Colonic mucosa (tissue), 4 donors: Measurements from ENCODE around the gene KCNB1. TPM values are rescaled to one million over a fixed set of nuclear protein-coding genes. Genes with fewer than 3 reads are reported as not detected.

Source experiments
- DNase-seq: peaks from one replicate; pipeline ENCODE4 v3.0.0-alpha.2; 2020
- H3K27ac ChIP-seq: fragments of 200-600 bp; one replicate; pipeline ENCODE4 v1.8.0; 2021
- H3K27me3 ChIP-seq: fragments of 200-600 bp; one replicate; pipeline ENCODE4 v1.8.0; 2021
- H3K36me3 ChIP-seq: fragments of 200-600 bp; one replicate; pipeline ENCODE4 v1.8.0; 2021
- H3K4me1 ChIP-seq: fragments of 200-600 bp; one replicate; pipeline ENCODE4 v1.8.0; 2021; ENCODE audit warnings: mild to moderate bottlenecking
- H3K4me3 ChIP-seq: fragments of 200-600 bp; one replicate; pipeline ENCODE4 v1.8.0; 2021
- H3K9ac ChIP-seq, 2 donors: one replicate each; pipeline ENCODE4 v1.7.0; 2013; ENCODE audit warnings: control low read depth in 2 of 2, low read depth in 2 of 2, low read length in 2 of 2
- H3K9me3 ChIP-seq: fragments of 200-600 bp; one replicate; pipeline ENCODE4 v1.8.0; 2021
- intact Hi-C: fragments of 100-400 bp; cut with DNase I; formaldehyde crosslinking; loops from one replicate; pipeline ENCODE4 v1.14.1; 2022
- total RNA-seq, 2 donors: library from RNA; stranded (reverse); fragmentation: NEBNext Ultra II Directional in 1 of 2; extraction: Animal tissue kit (Norgen Biotek cat#: 25700) in 1 of 2; gene quantifications; one replicate each; pipeline ENCODE4 v1.2.1, GENCODE V29; 2021
- TF ChIP-seq, protein P1 (sequence below): fragments of 200-600 bp; IDR thresholded peaks from one replicate; pipeline ENCODE4 v1.8.0; 2022; ENCODE audit warnings: antibody characterized with exemption, mild to moderate bottlenecking
- donor health status: healthy.
- donor health status: DM: no; HTN: no; CAD: no.
- donor health status: DM: no; HTN: no; CAD: no.

Gene KCNB1
- total RNA-seq, 2 donors from 2014 or later, result 0.37 to 1.9 TPM

DNA sequence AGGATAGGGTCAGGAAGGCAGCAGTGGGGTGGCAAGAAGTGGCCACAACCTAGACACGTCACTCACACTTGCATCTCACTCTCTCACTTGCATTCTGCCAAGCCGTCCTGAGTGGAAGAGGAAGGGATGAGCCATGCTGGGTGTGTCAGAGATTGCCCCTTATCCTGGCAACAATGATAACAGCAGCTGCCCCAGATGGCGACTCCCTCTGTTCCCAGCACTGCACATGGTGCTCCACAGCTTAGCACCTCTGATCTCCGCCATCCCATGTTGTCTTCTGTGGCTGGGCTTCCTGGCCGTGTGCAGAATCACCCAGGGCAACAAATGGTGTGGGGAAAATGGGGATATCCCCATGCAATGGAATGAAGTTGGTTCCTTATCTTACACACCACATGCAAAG is 11.1 kb downstream of the KCNB1 start:
- H3K36me3 ChIP-seq, result no peaks in the 10 kb centered on the region
- H3K27ac ChIP-seq, result no peak overlapping the region
- intact Hi-C loops, result no loop called here
- H3K9ac ChIP-seq, result no peak overlapping the region
- no peaks in the 10 kb centered on the region for H3K4me1 ChIP-seq
- TF ChIP-seq, protein P1, sequence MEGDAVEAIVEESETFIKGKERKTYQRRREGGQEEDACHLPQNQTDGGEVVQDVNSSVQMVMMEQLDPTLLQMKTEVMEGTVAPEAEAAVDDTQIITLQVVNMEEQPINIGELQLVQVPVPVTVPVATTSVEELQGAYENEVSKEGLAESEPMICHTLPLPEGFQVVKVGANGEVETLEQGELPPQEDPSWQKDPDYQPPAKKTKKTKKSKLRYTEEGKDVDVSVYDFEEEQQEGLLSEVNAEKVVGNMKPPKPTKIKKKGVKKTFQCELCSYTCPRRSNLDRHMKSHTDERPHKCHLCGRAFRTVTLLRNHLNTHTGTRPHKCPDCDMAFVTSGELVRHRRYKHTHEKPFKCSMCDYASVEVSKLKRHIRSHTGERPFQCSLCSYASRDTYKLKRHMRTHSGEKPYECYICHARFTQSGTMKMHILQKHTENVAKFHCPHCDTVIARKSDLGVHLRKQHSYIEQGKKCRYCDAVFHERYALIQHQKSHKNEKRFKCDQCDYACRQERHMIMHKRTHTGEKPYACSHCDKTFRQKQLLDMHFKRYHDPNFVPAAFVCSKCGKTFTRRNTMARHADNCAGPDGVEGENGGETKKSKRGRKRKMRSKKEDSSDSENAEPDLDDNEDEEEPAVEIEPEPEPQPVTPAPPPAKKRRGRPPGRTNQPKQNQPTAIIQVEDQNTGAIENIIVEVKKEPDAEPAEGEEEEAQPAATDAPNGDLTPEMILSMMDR, result no peak
- H3K27me3 ChIP-seq, result peaks cover 8% of the 10 kb centered on the region
- no peak overlapping the region for H3K4me3 ChIP-seq
- H3K9me3 ChIP-seq, result no peaks in the 10 kb centered on the region
- DNase-seq, result no peak

DNA sequence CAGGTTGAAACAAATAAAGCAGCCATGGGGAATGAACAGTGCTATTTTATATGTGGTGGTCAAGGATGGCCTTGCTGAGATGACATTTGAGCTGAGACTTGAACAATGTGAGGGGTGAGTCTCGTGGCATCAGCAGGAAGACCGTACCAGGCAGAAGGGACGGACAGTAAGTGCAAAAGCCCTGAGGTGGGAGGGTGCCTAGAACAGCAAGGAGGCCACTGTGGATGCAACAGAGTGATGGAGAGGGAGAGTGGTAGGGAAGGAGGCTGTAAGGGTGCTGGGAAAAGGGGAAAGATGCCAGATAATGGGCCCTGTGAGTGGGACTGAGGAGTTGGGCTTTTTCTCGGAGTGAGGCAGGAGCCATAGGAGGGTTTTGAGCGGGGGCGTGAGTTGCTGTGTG is 11.5 kb downstream of the KCNB1 start:
- DNase-seq, result no peak
- TF ChIP-seq, protein P1, result no peak
- Histone ChIP-seq H3K9ac (no peak overlapping the region), H3K27ac (no peak overlapping the region), H3K27me3 (peaks cover 5% of the 10 kb centered on the region), H3K4me1 (no peaks in the 10 kb centered on the region), H3K9me3 (no peaks in the 10 kb centered on the region), H3K4me3 (no peak overlapping the region), H3K36me3 (no peaks in the 10 kb centered on the region)
- intact Hi-C loops, result no loop called here

DNA sequence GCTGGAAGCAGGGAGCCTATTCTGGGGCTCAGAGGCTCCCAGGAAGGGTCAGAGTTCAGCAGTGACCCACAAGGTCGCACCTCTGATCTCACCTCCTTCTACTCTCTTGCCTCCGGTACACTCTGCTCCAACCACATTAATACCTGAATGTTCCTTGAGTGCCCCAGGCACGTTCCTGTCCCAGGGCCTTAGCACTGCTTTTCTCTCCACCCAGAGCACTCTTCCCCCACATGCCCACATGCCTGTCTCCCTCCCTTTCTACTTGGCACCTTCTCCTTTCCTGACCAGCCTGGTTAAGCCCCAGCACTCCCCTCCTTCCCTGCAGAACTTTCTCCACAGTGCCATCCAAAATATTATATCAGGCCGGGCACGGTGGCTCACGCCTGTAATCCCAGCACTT is 13.4 kb downstream of the KCNB1 start:
- H3K9ac ChIP-seq, result no peak overlapping the region
- TF ChIP-seq, protein P1, result no peak
- H3K36me3 ChIP-seq, result no peaks in the 10 kb centered on the region
- no peak overlapping the region for H3K4me3 ChIP-seq
- H3K27me3 ChIP-seq, result no peaks in the 10 kb centered on the region
- intact Hi-C loops, result no loop called here
- H3K27ac ChIP-seq, result no peak overlapping the region
- no peaks in the 10 kb centered on the region for H3K9me3 ChIP-seq
- H3K4me1 ChIP-seq, result no peaks in the 10 kb centered on the region
- no peak for DNase-seq

DNA sequence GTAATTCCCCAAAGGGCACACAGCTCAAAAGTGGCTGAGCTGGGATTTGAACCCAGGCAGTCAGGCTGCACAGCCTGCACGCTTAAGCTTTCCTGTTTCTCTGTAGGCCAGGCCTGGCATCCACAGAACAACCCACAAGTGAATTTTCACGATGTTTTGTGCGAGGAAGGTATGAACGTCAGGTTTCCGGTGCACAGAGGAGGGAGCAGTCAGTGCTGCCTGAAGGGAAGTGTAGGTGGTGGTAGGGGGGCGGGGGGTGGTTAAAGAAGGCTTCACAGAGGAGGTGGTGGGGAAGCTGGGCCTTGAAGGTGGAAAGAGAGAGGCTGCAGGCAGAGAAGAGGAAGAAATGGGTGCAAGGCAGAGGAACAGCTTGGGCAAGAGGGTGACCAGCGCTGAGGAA is 14.1 kb downstream of the KCNB1 start:
- intact Hi-C loops, result no loop called here
- no peaks in the 10 kb centered on the region for H3K27me3 ChIP-seq
- H3K9ac ChIP-seq, result no peak overlapping the region
- H3K36me3 ChIP-seq, result no peaks in the 10 kb centered on the region
- DNase-seq, result no peak
- TF ChIP-seq, protein P1, result no peak
- H3K9me3 ChIP-seq, result no peaks in the 10 kb centered on the region
- no peak overlapping the region for H3K4me3 ChIP-seq
- H3K27ac ChIP-seq, result no peak overlapping the region
- no peaks in the 10 kb centered on the region for H3K4me1 ChIP-seq

DNA sequence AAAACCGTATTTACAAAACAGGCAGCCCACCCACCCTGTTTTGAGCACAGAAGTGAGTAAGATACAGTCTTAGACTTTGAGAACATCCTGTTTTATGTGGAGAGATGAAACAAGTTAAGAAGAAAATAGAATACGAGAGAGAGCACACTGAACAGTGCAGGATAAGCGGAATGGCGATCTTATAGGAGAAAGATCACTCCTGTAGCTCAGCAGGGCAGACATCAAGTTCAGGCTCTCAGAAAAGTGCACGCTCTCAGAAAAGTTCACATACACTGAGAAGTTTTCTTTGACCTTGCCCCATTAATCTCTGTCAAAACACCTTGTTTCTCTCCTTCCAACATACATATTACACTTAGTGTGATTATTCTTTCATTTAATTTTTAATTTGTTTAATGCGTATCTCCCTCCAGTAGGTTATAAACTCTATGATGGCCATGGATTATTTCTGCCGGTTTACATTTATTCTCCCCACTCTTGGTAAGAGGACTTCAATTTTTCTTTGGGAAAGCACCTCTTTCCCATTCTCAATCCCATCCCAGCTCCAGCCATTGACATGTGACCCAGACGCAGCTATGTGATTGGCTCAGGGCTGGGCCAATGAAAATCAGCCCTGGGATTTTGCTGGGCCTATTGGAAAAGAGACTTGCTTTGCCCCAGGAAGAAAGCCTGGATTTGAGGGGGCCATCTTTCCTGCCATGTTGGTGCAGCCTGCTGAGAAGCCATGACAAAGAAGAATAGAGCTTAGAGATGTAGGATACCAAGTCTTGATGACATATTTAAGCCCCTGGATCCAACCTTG is 16.2 kb downstream of the KCNB1 start:
- intact Hi-C loops, result no loop called here
- Histone ChIP-seq H3K27ac (no peak overlapping the region), H3K4me3 (no peak overlapping the region), H3K9ac (no peak overlapping the region), H3K4me1 (no peaks in the 10 kb centered on the region), H3K9me3 (no peaks in the 10 kb centered on the region), H3K27me3 (no peaks in the 10 kb centered on the region), H3K36me3 (no peaks in the 10 kb centered on the region)
- DNase-seq, result no peak
- TF ChIP-seq, protein P1, result no peak
